ENCODE data around the gene SHISA2. TPM values are rescaled to one million over a fixed set of nuclear protein-coding genes. Genes with fewer than 3 reads are reported as not detected.

Gene SHISA2
- total and polyA plus RNA-seq, 12 donors, result 0.06 to 0.94 (median 0.28) TPM; not detected in 1

- DNase-seq (no peak), ATAC-seq (no peak)
- Histone ChIP-seq H3K9me3 (no peaks in the 10 kb centered on the region), H3K36me3 (no peaks in the 10 kb centered on the region), H3K27me3 (peaks cover 0 to 97% (median 75%) of the 10 kb centered on the region in 7 donors), H3K4me1 (peaks cover 0 to 25% (median 13%) of the 10 kb centered on the region in 9 donors), H3K4me3 (no peak overlapping the region), H3K27ac (no peak overlapping the region)
- intact Hi-C loops (cut with DNase I), result no loop called here
- WGBS, 2 donors, result 94 to 99% methylated on average over 4 of the region's 4 CpGs
- TF ChIP-seq CTCF (IDR thresholded peaks at IDR 0.05), result no peak
Observed at GRCh38 chr13:26047040-26047439, 4.8 kb downstream of the SHISA2 start.

DNA sequence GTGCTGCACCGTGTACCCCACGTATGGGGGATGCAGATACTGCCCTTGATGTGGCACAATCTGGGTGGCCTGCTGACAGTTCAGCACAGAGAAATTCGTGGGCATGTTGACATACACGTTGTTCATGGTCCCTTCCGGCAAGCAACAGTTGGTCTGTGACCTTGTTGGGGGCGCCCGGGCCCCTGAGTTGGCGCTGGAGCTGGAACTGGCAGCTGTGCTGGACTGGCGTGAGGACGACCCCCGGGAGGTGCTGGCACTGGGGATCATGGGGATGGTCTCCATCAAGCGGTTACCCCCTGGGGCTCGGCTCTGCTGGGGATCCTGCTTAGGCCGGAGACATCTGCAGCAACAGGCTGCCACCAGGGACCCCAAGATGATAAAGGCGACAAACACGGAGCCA lies 5.2 kb downstream of the SHISA2 start:
- H3K36me3 ChIP-seq, result no peaks in the 10 kb centered on the region
- intact Hi-C loops (cut with DNase I), result no loop called here
- ATAC-seq, result no peak
- no peak overlapping the region for H3K4me3 ChIP-seq
- H3K4me1 ChIP-seq, result peaks cover 0 to 23% (median 13%) of the 10 kb centered on the region in 9 donors
- no peak for TF ChIP-seq CTCF (IDR thresholded peaks at IDR 0.05)
- no peaks in the 10 kb centered on the region for H3K9me3 ChIP-seq
- no peak overlapping the region for H3K27ac ChIP-seq
- no peak for DNase-seq
- H3K27me3 ChIP-seq, result peaks cover 0 to 97% (median 75%) of the 10 kb centered on the region in 7 donors
- 94 to 95% methylated on average over 16 of the region's 16 CpGs for WGBS, 2 donors

DNA sequence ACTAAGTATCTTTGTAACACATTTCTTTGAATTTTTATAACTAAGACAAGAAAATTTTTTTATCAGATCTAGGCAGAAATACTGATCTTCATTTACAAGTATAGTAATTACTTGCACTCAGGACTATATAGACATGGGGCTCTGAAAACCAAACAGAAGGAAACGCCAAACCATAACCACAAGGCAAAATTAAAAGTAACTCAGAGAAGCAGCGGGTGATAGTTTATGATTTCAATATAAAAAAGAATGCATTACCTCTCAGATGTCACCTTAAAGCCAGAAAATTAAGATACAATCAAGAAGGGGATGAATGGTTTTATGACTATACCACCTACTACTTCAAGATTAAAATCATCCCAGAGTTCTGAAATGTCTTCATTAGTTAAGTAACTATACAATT lies 6.7 kb downstream of the SHISA2 start:
- ATAC-seq (no peak), DNase-seq (no peak)
- WGBS, 2 donors, result 93 to 97% methylated on average over 2 of the region's 2 CpGs
- Histone ChIP-seq H3K27ac (no peak overlapping the region), H3K36me3 (no peaks in the 10 kb centered on the region), H3K9me3 (no peaks in the 10 kb centered on the region), H3K27me3 (peaks cover 0 to 85% (median 62%) of the 10 kb centered on the region in 7 donors), H3K4me1 (peaks cover 0 to 10% (median 7%) of the 10 kb centered on the region in 9 donors), H3K4me3 (no peak overlapping the region)
- no peak for TF ChIP-seq CTCF (IDR thresholded peaks at IDR 0.05)
- intact Hi-C loops (cut with DNase I), result no loop called here

- Histone ChIP-seq H3K27ac (no peak overlapping the region), H3K4me1 (peaks cover 0 to 1% (median 0%) of the 10 kb centered on the region in 9 donors), H3K27me3 (peaks cover 0 to 61% (median 48%) of the 10 kb centered on the region in 7 donors), H3K36me3 (no peaks in the 10 kb centered on the region), H3K9me3 (no peaks in the 10 kb centered on the region), H3K4me3 (no peak overlapping the region)
- intact Hi-C loops (cut with DNase I), result no loop called here
- WGBS, 2 donors, result 76 to 85% methylated on average over 1 of the region's 1 CpG
- no peak for TF ChIP-seq CTCF (IDR thresholded peaks at IDR 0.05)
- DNase-seq (no peak), ATAC-seq (no peak)
Observed at GRCh38 chr13:26042785-26043184, 9.0 kb downstream of the SHISA2 start.

All from heart right ventricle (tissue), 16 donors.